PC-9 (cell line): ENCODE measurements around the gene ATXN1. TPM values are rescaled to one million over a fixed set of nuclear protein-coding genes. Genes with fewer than 3 reads are reported as not detected.

Experiments
- BruUV-seq: library from RNA; stranded (reverse); fragments of 400-500 nt; replicated peaks from 2 replicates; lab custom pipeline; 2021; lab: Mats Ljungman, UMichigan
- CTCF ChIA-PET: fragments of 300-600 bp; sonication (Branson Sonifier 250); formaldehyde crosslinking; loops from one replicate; lab custom pipeline; 2022; ENCODE audit warnings: antibody characterized with exemption; lab: Charles Lee
- POLR2A ChIA-PET: fragments of 300-600 bp; sonication (Branson Sonifier 250); formaldehyde crosslinking; loops from one replicate; lab custom pipeline; 2022; ENCODE audit warnings: antibody characterized with exemption; ENCODE audit not compliant: unreplicated experiment; lab: Charles Lee
- DNase-seq, 2 experiments: peaks; one replicate each; pipeline versions ENCODE4 v3.0.0 to v3.0.0-alpha.2; 2015 to 2022; ENCODE audit warnings: mixed read lengths in 1 of 2
- H2AFZ ChIP-seq: fragments of 200-600 bp; sonication (generic); 2 replicates; pipeline ENCODE4 v1.8.1; 2017; ENCODE audit warnings: antibody characterized with exemption
- H3F3A ChIP-seq: fragments of 200-600 bp; sonication (generic); 2 replicates; pipeline ENCODE4 v1.8.1; 2017; ENCODE audit warnings: antibody characterized with exemption, mild to moderate bottlenecking, low read depth; ENCODE audit not compliant: insufficient read depth
- H3K27ac ChIP-seq: fragments of 200-600 bp; sonication (generic); 2 replicates; pipeline ENCODE4 v1.6.1; 2016; ENCODE audit warnings: mixed run types
- H3K27me3 ChIP-seq: fragments of 200-600 bp; sonication (generic); 2 replicates; pipeline ENCODE4 v1.6.1; 2016; ENCODE audit warnings: low read depth, mixed run types; ENCODE audit not compliant: insufficient read depth
- H3K36me3 ChIP-seq: fragments of 200-600 bp; sonication (generic); 2 replicates; pipeline ENCODE4 v1.6.1; 2016; ENCODE audit warnings: low read depth, mixed run types
- H3K4me1 ChIP-seq: fragments of 200-600 bp; sonication (generic); replicated peaks from 2 replicates; pipeline ENCODE4 v1.6.1; 2016; ENCODE audit warnings: mixed run types; ENCODE audit not compliant: insufficient read depth
- H3K4me2 ChIP-seq: fragments of 200-600 bp; sonication (generic); 2 replicates; pipeline ENCODE4 v1.6.1; 2017; ENCODE audit warnings: mixed run types
- H3K4me3 ChIP-seq: fragments of 200-600 bp; sonication (generic); 2 replicates; pipeline ENCODE4 v1.6.1; 2016; ENCODE audit warnings: mixed run types
- H3K79me2 ChIP-seq: fragments of 200-600 bp; sonication (generic); 2 replicates; pipeline ENCODE4 v1.6.1; 2017; ENCODE audit warnings: low read depth, mixed run types
- H3K9me2 ChIP-seq: fragments of 200-600 bp; sonication (generic); 2 replicates; pipeline ENCODE4 v1.8.1; 2017; ENCODE audit warnings: mild to moderate bottlenecking; ENCODE audit not compliant: insufficient read depth
- H3K9me3 ChIP-seq: fragments of 200-600 bp; sonication (generic); 2 replicates; pipeline ENCODE4 v1.8.1; 2016; ENCODE audit warnings: low read depth; ENCODE audit not compliant: insufficient read depth
- H4K20me1 ChIP-seq: fragments of 200-600 bp; sonication (generic); 2 replicates; pipeline ENCODE4 v1.8.1; 2017; ENCODE audit not compliant: insufficient read depth
- CTCF ChIP-seq: fragments of 200-600 bp; sonication (generic); conservative IDR thresholded peaks from 2 replicates; pipeline ENCODE4 v1.6.1; 2017; ENCODE audit warnings: mixed run types, antibody characterized with exemption, mild to moderate bottlenecking, moderate library complexity
- EZH2 ChIP-seq: fragments of 200-600 bp; sonication (generic); IDR thresholded peaks from 2 replicates; pipeline ENCODE4 v1.8.0; 2017; ENCODE audit warnings: antibody characterized with exemption, low read depth
- intact Hi-C: fragments of 100-400 bp; cut with micrococcal nuclease; formaldehyde crosslinking; loops from one replicate; pipeline ENCODE4 v1.10.0; 2022; ENCODE audit not compliant: unreplicated experiment
- total RNA-seq: library from RNA; stranded (reverse); gene quantifications from 2 replicates; pipeline ENCODE4 v1.2.3, GENCODE V29; 2021

ATXN1 gene
- total RNA-seq, 1 experiment from 2014 or later: 42.7 TPM

- peak; percentile 67 to 74 for DNase-seq
- ChIA-PET POLR2A (interaction anchor here (1.0 kb wide), 1 partner anchor 12 kb away, joined by 14 read pairs; no protein-coding TSS in a partner anchor), CTCF (no interaction called here)
- intact Hi-C loops: no loop called here
- H3K4me3 ChIP-seq: no peak overlapping the region
- no peaks in the 10 kb centered on the region for H3K9me2 ChIP-seq
- H2AFZ ChIP-seq: no peak overlapping the region
- H3K4me1 ChIP-seq: peaks cover 44% of the 10 kb centered on the region
- peak overlapping the region; percentile 35 for H3K4me2 ChIP-seq
- TF ChIP-seq CTCF (no peak), EZH2 (no peak)
- H3F3A ChIP-seq: peaks cover 7% of the 10 kb centered on the region; the same call in 1 of the 2 replicates
- H3K9me3 ChIP-seq: no peaks in the 10 kb centered on the region
- peak overlapping the region; percentile 82 for H3K27ac ChIP-seq
- no peaks in the 10 kb centered on the region for H3K27me3 ChIP-seq
- no peaks in the 10 kb centered on the region for H3K79me2 ChIP-seq
- H3K36me3 ChIP-seq: 0 out of 2 replicates have a peak, but pooled peaks cover 4% of the 10 kb centered on the region
- no peaks in the 10 kb centered on the region for H4K20me1 ChIP-seq
- no TSS peak for BruUV-seq
Observed at GRCh38 chr6:16669227-16669626, 92.0 kb downstream of the ATXN1 start.

DNA sequence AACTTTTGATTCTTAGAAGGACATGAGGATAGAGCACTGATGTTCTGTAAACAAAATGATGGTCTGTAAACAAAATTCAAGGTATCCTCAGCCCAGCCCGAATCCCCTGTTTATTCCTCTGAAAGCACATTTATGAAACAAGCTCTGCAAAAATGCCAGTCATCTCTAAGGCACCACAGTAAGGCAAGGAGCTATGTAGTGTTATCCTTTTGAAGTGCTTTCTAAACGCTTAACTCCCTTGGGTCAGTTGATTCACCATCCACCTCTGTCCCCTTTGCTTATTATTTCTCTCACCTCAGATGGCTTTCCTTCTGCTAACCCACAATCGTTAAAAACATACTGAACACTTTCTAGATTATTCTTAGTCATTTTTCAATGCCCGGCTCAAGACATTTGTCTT lies 93.8 kb downstream of the ATXN1 start:
- no peak for DNase-seq
- no peaks in the 10 kb centered on the region for H3K79me2 ChIP-seq
- BruUV-seq: no TSS peak
- TF ChIP-seq CTCF: no peak
- TF ChIP-seq EZH2: no peak
- POLR2A ChIA-PET: no interaction called here
- CTCF ChIA-PET: no interaction called here
- no peak overlapping the region for H3K27ac ChIP-seq
- H3K9me2 ChIP-seq: no peaks in the 10 kb centered on the region
- intact Hi-C loops: no loop called here
- no peak overlapping the region for H3K4me3 ChIP-seq
- no peaks in the 10 kb centered on the region for H3K9me3 ChIP-seq
- 0 out of 2 replicates have a peak, but pooled peaks cover 4% of the 10 kb centered on the region for H3K36me3 ChIP-seq
- H3K27me3 ChIP-seq: no peaks in the 10 kb centered on the region
- peaks cover 7% of the 10 kb centered on the region; the same call in 1 of the 2 replicates for H3F3A ChIP-seq
- no peaks in the 10 kb centered on the region for H4K20me1 ChIP-seq
- no peak overlapping the region for H3K4me2 ChIP-seq
- H3K4me1 ChIP-seq: peaks cover 44% of the 10 kb centered on the region
- no peak overlapping the region for H2AFZ ChIP-seq

DNA sequence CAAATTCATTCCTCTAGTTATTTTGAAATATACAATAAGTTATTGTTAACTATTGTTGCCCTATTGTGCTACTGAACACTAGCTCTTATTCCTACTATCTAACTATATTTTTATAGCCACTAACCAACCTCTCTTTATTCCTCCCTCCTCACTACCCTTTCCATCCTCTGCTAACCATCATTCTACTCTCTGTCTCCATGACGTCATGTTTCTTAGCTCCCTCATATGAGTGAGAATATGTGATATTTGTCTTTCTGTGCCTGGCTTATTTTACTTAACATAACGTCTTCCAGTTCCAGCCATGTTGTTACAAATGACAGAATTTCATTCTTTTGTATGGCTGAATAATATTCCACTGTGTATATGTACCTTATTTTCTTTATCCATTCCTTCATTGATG lies 95.3 kb downstream of the ATXN1 start:
- Histone ChIP-seq H3K9me2 (no peaks in the 10 kb centered on the region), H2AFZ (no peak overlapping the region), H4K20me1 (no peaks in the 10 kb centered on the region), H3K9me3 (peaks cover 7% of the 10 kb centered on the region; the same call in 1 of the 2 replicates), H3K4me2 (no peak overlapping the region), H3F3A (peaks cover 7% of the 10 kb centered on the region; the same call in 1 of the 2 replicates), H3K4me1 (peaks cover 29% of the 10 kb centered on the region), H3K27ac (no peak overlapping the region), H3K36me3 (0 out of 2 replicates have a peak, but pooled peaks cover 4% of the 10 kb centered on the region), H3K27me3 (no peaks in the 10 kb centered on the region), H3K4me3 (no peak overlapping the region), H3K79me2 (no peaks in the 10 kb centered on the region)
- no TSS peak for BruUV-seq
- ChIA-PET CTCF (no interaction called here), POLR2A (no interaction called here)
- intact Hi-C loops: no loop called here
- TF ChIP-seq EZH2 (no peak), CTCF (no peak)
- DNase-seq: no peak
